SK-N-SH treated with all-trans-retinoic acid at 6 μM for 48 hours (cell line): Measurements from ENCODE around the gene RARRES1.

ENCODE experiments used
- ATAC-seq: fragments of 200-7000 bp; cut with Tn5 transposase; 3 replicates; pipeline ENCODE4 v1.9.1; 2020; ENCODE audit warnings: mild to moderate bottlenecking, moderate library complexity
- ARNTL ChIP-seq: fragments of 450-650 bp; formaldehyde crosslinking; IDR thresholded peaks from 2 replicates; pipeline ENCODE4 v1.5.0; 2020; ENCODE audit warnings: low read depth, mild to moderate bottlenecking, moderate library complexity, borderline replicate concordance
- BACH2 ChIP-seq: fragments of 250-450 bp; sonication (Bioruptor Pico); IDR thresholded peaks from 2 replicates; pipeline ENCODE4 v1.9.0; 2021; ENCODE audit warnings: mild to moderate bottlenecking, borderline replicate concordance
- CREB5 ChIP-seq: fragments of 250-450 bp; sonication (Bioruptor Pico); IDR thresholded peaks from 2 replicates; pipeline ENCODE4 v1.5.1; 2020; ENCODE audit warnings: low read depth, mild to moderate bottlenecking, moderate library complexity
- CSRNP3 ChIP-seq: fragments of 250-450 bp; sonication (Bioruptor Pico); IDR thresholded peaks from 2 replicates; pipeline ENCODE4 v1.5.1; 2021; ENCODE audit warnings: mild to moderate bottlenecking, moderate library complexity
- ESRRG ChIP-seq: fragments of 250-450 bp; sonication (Bioruptor Pico); IDR thresholded peaks from 2 replicates; pipeline ENCODE4 v1.6.1; 2021; ENCODE audit warnings: mild to moderate bottlenecking
- GLIS3 ChIP-seq: fragments of 250-450 bp; sonication (Bioruptor Pico); IDR thresholded peaks from 2 replicates; pipeline ENCODE4 v1.5.0; 2020; ENCODE audit warnings: mild to moderate bottlenecking, moderate library complexity
- OSR1 ChIP-seq: fragments of 250-450 bp; sonication (Bioruptor Pico); IDR thresholded peaks from 2 replicates; pipeline ENCODE4 v1.8.0; 2022; ENCODE audit warnings: moderate library complexity, mild to moderate bottlenecking, inconsistent platforms
- PATZ1 ChIP-seq: fragments of 250-450 bp; sonication (Bioruptor Pico); IDR thresholded peaks from 2 replicates; pipeline ENCODE4 v1.8.0; 2020; ENCODE audit warnings: mild to moderate bottlenecking, moderate library complexity, borderline replicate concordance
- PPARA ChIP-seq: fragments of 250-450 bp; sonication (Bioruptor Pico); IDR thresholded peaks from 2 replicates; pipeline ENCODE4 v1.5.0; 2020; ENCODE audit warnings: mild to moderate bottlenecking, borderline replicate concordance
- RARB ChIP-seq: fragments of 250-450 bp; sonication (Bioruptor Pico); IDR thresholded peaks from 2 replicates; pipeline ENCODE4 v1.8.0; 2021; ENCODE audit warnings: mild to moderate bottlenecking, moderate library complexity
- SNAI2 ChIP-seq: fragments of 250-450 bp; sonication (Bioruptor Pico); IDR thresholded peaks from 2 replicates; pipeline ENCODE4 v1.5.0; 2020; ENCODE audit warnings: mild to moderate bottlenecking, moderate library complexity
- TCF4 ChIP-seq: fragments of 250-450 bp; sonication (Bioruptor Pico); IDR thresholded peaks from 2 replicates; pipeline ENCODE4 v1.8.0; 2021; ENCODE audit warnings: mild to moderate bottlenecking, moderate library complexity, borderline replicate concordance
- TOX ChIP-seq: fragments of 250-450 bp; sonication (Bioruptor Pico); IDR thresholded peaks from 2 replicates; pipeline ENCODE4 v1.8.0; 2021; ENCODE audit warnings: mild to moderate bottlenecking, moderate library complexity, borderline replicate concordance
- ZC3H10 ChIP-seq: fragments of 250-450 bp; sonication (Bioruptor Pico); IDR thresholded peaks from 2 replicates; pipeline ENCODE4 v1.5.1; 2021; ENCODE audit warnings: mild to moderate bottlenecking, moderate library complexity
- ZFP3 ChIP-seq: fragments of 250-450 bp; sonication (Bioruptor Pico); IDR thresholded peaks from 2 replicates; pipeline ENCODE4 v1.5.0; 2020; ENCODE audit warnings: mild to moderate bottlenecking, moderate library complexity
- ZFP30 ChIP-seq: fragments of 450-650 bp; formaldehyde crosslinking; IDR thresholded peaks from 2 replicates; pipeline ENCODE4 v1.5.0; 2022; ENCODE audit warnings: mild to moderate bottlenecking, moderate library complexity
- ZNF565 ChIP-seq: fragments of 450-650 bp; formaldehyde crosslinking; conservative IDR thresholded peaks from 2 replicates; pipeline ENCODE4 v1.5.0; 2020; ENCODE audit warnings: low read depth, mild to moderate bottlenecking, moderate library complexity
- ZNF8 ChIP-seq: fragments of 450-650 bp; formaldehyde crosslinking; IDR thresholded peaks from 2 replicates; pipeline ENCODE4 v1.5.0; 2020; ENCODE audit warnings: mild to moderate bottlenecking, moderate library complexity
- TF ChIP-seq, protein P1 (sequence below): fragments of 250-450 bp; sonication (Bioruptor Pico); IDR thresholded peaks from 2 replicates; pipeline ENCODE4 v1.5.0; 2020; ENCODE audit warnings: mild to moderate bottlenecking, moderate library complexity

RARRES1 gene

GRCh38 chr3:158660711-158661110 lies 71.5 kb downstream of the RARRES1 start (continued):
- TF ChIP-seq PATZ1 = no peak
- TF ChIP-seq, protein P1, sequence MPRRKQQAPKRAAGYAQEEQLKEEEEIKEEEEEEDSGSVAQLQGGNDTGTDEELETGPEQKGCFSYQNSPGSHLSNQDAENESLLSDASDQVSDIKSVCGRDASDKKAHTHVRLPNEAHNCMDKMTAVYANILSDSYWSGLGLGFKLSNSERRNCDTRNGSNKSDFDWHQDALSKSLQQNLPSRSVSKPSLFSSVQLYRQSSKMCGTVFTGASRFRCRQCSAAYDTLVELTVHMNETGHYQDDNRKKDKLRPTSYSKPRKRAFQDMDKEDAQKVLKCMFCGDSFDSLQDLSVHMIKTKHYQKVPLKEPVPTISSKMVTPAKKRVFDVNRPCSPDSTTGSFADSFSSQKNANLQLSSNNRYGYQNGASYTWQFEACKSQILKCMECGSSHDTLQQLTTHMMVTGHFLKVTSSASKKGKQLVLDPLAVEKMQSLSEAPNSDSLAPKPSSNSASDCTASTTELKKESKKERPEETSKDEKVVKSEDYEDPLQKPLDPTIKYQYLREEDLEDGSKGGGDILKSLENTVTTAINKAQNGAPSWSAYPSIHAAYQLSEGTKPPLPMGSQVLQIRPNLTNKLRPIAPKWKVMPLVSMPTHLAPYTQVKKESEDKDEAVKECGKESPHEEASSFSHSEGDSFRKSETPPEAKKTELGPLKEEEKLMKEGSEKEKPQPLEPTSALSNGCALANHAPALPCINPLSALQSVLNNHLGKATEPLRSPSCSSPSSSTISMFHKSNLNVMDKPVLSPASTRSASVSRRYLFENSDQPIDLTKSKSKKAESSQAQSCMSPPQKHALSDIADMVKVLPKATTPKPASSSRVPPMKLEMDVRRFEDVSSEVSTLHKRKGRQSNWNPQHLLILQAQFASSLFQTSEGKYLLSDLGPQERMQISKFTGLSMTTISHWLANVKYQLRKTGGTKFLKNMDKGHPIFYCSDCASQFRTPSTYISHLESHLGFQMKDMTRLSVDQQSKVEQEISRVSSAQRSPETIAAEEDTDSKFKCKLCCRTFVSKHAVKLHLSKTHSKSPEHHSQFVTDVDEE (CRISPR knock-in tag) = no peak
- no peak for TF ChIP-seq GLIS3 (CRISPR knock-in tag)
- no peak for TF ChIP-seq OSR1 (CRISPR knock-in tag)
- no peak for TF ChIP-seq SNAI2 (CRISPR knock-in tag)
- TF ChIP-seq BACH2 = no peak
- no peak for TF ChIP-seq PPARA (CRISPR knock-in tag)

DNA sequence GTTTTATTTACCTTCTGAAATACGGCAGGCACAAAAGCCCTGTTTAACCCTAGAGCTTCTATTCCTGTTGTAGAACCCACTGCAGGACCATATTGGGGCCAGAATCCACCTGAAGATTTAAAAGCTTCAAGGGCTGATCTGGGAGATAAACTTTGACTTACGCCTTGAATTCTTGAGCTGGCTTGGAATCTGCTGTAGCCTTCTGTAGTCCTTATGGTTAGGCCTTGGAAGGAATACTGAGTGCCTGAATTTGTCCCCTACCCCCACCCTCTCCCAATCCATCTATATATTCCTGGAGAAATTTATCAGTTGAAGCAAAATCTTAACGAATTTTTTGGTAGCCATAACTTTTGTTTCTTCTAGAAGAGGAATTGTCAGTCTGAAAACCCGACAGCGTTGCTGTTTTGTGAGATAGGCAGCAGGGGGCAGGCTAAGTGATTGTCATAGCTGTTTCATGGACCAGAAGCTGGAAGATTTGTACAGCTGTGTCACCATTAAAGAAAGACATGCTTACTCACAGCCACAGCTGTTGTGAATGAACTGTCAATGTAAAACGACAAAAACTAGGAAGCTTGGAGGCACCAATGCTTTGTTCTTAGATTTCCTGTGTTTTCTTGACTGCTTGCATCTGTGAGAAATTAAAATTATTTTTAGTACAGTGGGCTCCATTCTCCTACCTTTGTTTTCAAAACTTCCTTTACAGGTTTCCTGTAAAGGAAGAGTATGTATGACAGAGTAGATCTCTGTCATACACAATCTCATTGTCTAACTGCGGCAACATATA lies 72.6 kb downstream of the RARRES1 start:
- TF ChIP-seq RARB (CRISPR knock-in tag) = no peak
- no peak for TF ChIP-seq ZNF8
- no peak for TF ChIP-seq CREB5 (CRISPR knock-in tag)
- no peak for TF ChIP-seq ZNF565 (CRISPR knock-in tag)
- no peak for TF ChIP-seq ARNTL
- no peak for TF ChIP-seq ZC3H10
- no peak for TF ChIP-seq ESRRG (CRISPR knock-in tag)
- ATAC-seq = peak; percentile 85

GRCh38 chr3:158658889-158659288 lies 73.4 kb downstream of the RARRES1 start:
- TF ChIP-seq ARNTL = no peak
- no peak for TF ChIP-seq ZFP3
- no peak for TF ChIP-seq CSRNP3
- TF ChIP-seq ESRRG (CRISPR knock-in tag) = no peak

DNA sequence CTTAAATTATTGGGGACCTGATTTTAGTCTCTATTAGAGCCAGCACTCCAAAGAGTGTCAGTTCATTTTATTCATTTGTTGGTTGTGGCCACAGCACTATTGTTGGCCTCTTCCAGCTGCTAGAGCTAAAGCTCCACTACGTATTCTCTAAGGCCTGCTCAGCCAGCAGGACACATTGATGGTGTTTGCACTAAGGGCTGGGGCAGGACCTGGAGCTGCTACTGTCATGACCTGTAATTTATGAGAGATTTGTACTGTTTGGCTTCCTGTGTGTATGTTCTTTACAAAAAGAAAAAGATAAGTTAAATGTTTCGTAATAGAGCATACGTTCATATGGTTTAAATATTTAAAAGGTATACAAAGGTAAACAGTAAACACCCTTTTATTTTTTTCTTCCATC lies 79.8 kb downstream of the RARRES1 start:
- ATAC-seq = no peak
- TF ChIP-seq ZFP3 = no peak
- no peak for TF ChIP-seq OSR1 (CRISPR knock-in tag)
- TF ChIP-seq CSRNP3 = no peak
- no peak for TF ChIP-seq PATZ1
- no peak for TF ChIP-seq TCF4 (CRISPR knock-in tag)
- no peak for TF ChIP-seq ZFP30 (CRISPR knock-in tag)
- no peak for TF ChIP-seq ZNF565 (CRISPR knock-in tag)
- no peak for TF ChIP-seq BACH2
- no peak for TF ChIP-seq ARNTL
- TF ChIP-seq, protein P1 (CRISPR knock-in tag) = no peak
- TF ChIP-seq ZC3H10 = no peak
- no peak for TF ChIP-seq CREB5 (CRISPR knock-in tag)
- no peak for TF ChIP-seq TOX

More at GRCh38 chr3:158658889-158659288, 73.4 kb downstream of the RARRES1 start:
- no peak for ATAC-seq
